HG03469 (cell line): ENCODE data around the gene COX19.
A peak's percentile ranks its signal among the peaks of the same experiment; 100 is the strongest.

ENCODE experiments used
- ATAC-seq: cut with Tn5 transposase; IDR thresholded peaks from one replicate; pipeline ENCODE4 v1.9.1; 2021; ENCODE audit warnings: mild to moderate bottlenecking, moderate library complexity, moderate number of reproducible peaks; ENCODE audit not compliant: unreplicated experiment

Gene COX19, protein sequence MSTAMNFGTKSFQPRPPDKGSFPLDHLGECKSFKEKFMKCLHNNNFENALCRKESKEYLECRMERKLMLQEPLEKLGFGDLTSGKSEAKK

DNA sequence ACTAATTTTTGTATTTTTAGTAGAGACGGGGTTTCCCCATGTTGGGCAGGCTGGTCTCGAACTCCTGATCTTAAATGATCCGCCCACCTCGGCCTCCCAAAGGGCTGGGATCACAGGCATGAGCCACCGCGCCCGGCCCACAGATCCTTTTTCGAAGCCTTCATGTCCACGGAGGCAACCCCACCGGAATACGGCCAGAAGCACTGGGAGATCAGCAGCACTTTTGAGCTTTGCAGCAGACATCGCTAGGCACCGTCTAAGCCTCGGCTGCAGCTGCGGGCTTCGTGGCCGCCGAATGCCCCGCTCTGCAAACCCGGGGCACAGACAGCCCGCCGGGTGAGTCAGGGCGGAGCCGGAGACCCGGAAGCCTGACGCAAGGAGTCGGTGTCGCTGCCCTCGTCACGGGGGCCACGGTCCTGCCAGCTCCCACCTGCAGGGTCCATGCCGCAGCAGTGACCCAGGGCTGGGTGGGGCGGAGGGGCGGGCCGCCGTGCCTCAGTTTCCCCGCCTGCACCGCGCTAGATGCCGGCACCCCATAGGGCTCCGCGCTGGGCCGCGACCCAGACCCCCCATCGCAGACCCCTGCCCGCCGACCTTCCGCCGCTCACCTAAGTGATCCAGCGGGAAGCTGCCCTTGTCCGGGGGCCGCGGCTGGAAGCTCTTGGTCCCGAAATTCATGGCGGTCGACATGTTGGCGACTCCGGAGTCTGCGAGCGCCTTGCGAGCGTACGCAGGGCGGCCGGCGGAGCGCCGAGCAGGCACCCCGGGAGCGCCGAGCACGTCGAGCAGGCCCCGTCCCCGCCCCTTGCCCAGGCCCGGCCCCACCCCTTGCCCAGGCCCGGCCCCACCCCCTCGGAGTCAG lies at the start of gene COX19:
Gene COX19, minus strand, starts transcription at position 730 of the 862 bp plus-strand sequence. Its CDS starts 40 bp downstream, at position 690.
- ATAC-seq, result peak; percentile 35

DNA sequence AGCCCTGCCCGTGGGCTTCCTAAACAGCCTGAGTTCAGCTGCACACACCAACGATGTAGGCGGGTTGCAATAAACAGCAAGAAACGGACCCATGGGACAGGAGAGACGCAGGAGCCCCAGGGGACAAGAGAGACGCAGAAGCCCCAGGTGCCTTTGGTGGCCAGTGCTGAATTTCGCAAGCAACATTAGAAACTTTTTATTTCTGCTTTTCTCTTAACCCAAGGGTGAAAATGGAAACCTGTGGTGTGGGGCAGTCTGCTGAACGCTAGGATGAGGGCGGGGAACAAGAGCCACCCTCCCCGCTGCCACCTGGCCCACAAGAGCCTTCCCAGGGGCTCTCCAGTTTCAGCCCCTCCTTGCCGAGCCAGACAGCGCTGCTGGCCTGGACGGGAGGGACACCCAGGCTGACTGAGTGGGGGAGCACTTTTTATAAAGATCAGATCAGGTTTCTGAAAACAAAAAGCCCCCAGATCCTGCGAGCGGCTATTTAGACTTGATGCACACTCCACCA lies 49.0 kb upstream of the COX19 start:
- peak; percentile 33 for ATAC-seq

DNA sequence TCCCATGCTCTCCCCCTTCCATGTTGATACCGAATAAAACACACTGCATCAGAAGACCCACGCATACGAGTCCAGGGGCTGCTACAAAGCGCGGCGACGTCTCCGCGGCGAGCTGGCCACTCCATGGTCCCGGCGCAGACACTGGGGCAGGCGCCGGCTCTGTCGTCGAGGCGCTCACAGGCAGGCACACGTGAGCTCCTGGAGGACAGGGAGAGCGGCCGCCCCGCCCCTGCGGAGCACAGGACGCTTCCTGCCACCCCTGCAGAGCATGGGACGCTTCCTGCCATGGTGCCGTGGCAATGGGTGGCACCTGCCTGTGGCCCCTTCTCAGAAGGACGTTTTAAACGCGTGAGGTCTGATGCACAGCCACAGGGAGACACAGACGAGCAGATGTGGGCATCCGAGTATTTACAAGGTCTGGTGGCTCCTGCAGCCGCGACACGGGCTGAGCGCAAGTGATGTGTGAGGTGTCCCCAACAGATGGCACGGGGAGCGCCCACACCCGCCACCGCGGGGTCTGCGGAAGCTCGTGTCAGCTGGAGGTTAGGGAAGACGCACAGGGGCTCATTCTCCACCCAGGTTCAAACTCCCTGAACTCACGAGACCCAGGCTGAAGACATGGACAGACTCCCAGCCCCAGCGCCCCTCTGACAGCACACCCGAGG lies 47.6 kb upstream of the COX19 start:
- no peak for ATAC-seq

DNA sequence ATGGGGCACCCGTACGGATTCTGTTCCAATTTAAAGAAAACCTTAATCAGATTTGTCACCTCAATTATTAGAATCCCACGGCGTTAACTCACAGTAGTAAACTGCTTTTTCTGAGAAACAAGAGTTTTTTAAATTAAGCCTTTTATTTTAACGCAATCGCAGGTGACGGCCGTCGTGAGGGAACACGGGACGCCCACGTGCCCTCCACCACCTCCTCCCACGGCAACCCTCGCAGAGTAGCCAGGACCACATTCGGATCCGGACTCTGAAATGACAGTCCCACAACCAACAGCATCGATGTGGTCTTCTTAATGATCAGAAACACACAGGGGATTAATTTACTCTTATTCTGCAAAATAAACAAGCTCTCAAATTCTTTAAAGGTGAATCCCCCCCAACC lies 47.0 kb upstream of the COX19 start:
- no peak for ATAC-seq

DNA sequence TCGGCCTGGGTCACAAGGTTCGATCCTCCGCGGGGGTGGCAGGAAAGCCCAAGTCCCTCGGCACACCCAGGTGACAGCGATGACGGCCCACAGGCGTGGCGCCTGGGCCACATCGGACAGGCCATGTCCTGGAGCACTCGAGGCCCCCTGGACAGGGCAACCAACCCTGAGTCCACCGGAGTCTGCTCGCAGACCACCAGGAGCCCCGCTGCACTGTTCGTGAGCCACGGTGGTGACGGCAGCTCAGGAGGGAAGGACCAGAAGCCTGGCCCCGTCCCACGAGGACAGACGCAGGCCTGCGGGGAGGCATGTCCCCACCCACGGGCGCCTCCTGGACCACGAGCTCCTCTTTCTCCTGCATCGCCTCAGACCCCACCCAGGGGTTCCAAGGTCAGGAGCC lies 46.6 kb upstream of the COX19 start:
- ATAC-seq, result no peak

DNA sequence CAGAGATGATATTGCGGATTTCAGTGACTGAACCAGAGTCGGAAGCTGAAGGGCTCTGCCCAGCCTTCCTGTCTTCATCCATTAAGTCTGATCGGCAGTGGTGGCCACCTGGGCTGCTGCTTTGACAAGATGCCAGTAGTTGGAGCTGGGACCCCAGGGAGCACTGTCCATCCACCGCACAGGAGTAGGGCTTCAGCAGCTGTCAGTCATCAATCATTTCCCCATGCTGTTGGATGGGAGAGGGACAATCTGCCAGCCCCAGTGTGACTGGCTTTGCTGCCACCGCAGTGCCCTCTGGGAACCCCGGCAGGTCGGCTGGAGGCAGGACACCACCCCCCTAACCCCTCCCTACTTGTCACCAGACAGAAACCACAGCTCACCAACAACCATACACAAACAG lies 46.0 kb upstream of the COX19 start:
- ATAC-seq, result no peak

DNA sequence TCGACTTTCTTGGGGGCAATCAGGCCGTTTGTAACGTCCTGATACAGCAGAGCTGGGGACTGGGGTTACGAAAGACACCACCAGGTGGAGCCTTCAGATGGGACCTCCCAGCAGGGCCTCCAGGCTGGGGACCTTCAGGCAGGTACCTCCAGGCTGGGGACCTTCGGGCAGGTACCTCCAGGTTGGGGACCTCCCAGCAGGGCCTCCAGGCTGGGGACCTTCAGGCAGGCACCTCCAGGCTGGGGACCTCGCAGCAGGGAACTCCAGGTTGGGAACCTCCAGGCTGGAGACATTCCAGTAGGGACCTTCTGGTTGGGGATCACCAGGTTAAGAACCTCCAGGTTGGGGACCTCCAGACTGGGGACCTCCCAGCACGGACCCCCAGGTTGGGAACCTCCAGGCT lies 45.5 kb upstream of the COX19 start:
- no peak for ATAC-seq

DNA sequence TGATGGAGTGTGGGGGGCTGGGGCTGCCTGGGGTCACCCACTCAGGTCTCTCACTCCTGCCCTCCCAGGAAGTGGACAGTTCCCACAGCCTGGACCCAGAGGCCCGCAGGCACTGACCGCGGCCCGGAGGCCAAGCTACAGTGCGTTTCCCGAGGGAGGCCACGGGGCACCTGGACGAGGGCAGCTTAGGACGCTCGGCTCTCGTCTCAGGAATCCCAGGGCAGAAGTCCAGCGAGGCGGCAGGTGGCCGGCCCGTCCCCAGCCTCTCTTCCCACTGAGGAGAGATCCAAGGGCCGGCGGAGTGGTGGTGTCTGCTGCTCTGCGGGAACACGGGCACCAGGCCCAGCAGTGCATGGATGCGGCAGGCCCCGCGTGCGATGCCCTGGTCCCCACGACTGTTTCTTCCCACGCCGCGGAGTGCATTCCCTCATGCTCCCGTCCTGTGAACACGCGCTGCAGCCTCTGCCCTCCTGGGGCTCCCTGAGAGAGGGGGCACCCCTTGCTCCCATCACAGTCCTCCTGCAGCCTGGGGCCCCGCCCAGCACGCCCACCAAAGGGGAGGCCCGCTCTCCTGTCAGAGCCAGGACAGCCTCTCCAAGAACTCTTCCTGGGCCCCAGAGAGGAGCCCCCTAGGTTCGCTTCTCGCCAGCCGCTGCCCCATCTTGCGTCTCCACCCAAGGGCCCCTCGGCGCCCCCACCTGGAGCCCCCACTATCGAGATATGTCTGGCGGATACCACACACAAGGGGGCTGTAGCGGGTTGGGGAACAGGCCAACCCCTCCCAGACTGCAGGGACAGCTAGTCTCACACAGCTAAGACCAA lies 44.7 kb upstream of the COX19 start:
- ATAC-seq, result no peak

DNA sequence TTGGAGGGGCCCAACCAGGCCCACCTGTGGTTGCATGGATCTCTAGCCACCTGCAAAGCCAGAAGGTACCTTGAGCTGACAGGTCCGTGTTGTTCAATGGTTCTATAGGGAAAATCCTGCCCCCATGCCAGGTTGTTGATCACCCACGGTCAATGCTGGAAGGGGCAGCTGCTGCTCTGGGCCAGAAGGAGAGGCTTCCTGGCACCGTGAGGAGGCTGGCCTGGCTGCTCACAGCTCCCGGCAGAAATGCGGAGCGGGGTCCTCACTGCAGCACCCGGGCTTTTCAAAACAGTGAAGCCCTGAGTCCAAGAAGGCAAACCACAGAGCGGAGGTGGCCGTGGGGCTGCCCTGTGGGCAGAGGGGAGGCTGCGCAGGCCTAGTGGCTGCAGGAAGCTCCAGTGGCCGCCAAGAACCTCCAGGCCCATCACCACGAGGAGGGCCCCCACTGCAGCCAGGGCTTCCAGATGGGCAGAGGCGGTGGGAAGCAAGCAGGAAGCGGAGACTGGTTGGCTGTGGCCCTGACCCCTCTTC lies 44.0 kb upstream of the COX19 start:
- ATAC-seq, result no peak

DNA sequence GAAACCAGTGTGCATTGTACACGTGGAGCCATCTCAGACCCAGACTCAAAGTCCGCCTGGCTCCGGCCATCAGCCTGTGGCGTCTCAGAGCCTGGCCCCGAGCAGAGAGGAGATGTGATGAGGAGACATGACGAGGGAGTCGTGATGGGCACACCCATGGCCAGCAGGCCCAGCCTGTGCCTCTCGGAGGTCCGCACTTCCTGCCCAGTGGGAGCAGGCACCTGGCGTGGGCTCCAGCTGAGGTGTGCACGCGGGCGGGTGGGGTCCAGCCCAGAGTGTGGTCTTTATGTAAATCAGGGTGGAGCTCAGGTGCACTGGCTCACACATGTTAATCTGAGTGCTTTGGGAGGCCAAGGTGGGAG lies 43.0 kb upstream of the COX19 start:
- no peak for ATAC-seq

DNA sequence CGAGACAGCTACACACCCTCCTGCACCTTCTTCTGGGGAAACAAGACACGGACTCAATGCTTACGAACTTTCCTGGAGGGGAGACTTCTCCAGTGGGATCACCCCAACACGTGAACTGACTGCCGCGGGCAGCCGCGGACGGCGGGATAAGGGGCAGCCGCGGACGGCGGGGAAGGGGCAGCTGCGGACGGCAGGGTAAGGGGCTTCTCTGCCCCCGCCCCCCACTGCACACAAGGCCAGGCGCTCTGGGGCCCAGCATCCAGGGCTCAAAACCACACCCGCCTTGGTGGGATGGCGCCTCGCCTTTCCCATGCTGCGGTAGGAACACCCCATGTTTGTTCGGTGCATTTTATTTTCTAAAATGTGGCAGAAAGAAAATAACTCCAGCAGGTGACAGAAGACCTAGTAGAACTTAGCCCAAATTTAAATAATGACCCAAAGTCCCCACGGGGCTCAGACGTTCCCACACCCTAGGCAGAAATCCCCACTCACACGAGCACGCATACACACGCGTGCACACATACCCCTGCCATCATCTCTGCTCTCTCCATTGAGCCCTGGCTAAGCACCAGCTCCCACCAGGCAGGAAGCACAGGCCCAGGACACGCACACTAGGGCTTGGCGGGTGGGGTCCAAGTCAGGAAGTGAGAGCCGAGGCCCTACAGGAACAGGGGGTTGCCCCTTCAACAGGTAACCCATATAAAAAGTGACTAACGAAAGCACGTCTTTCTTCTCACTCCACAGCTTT lies 42.4 kb upstream of the COX19 start:
- ATAC-seq, result no peak

DNA sequence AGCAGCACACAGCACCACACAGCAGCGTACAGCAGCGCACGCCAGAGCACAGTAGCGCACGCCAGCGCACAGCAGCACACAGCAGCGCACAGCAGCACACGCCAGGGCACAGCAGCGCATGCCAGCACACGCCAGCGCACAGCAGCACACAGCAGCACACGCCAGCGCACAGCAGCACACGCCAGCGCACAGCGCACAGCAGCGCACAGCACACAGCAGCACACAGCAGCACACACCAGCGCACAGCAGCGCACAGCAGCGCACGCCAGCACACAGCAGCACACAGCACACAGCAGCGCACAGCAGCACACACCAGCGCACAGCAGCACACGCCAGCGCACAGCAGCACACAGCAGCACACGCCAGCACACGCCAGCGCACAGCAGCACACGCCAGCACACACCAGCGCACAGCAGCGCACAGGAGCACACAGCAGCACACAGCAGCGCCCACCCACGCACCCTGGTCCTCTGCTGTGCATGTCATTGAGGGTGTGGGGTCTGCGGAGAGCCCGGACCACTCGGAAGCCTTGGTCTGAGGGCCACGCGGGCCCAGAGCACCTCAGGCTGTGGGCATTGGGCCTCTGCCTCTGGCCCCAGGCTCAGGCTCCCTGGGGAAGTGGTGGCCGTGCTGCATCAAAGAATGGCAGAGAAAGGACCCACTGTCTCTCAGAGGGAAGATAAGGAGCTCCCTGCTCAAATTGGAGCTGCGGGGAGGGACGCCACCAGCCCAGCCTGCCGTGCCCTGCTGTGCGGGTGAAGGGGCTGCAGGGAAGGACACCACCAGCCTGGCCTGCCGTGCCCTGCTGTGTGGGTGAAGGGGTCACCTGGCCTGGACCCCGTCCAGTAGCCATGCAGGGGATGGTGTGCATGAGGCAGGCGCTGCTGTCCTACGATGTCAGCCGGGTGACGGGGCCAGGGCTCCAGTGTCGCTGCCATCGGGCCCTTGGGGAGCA lies 41.5 kb upstream of the COX19 start:
- no peak for ATAC-seq

DNA sequence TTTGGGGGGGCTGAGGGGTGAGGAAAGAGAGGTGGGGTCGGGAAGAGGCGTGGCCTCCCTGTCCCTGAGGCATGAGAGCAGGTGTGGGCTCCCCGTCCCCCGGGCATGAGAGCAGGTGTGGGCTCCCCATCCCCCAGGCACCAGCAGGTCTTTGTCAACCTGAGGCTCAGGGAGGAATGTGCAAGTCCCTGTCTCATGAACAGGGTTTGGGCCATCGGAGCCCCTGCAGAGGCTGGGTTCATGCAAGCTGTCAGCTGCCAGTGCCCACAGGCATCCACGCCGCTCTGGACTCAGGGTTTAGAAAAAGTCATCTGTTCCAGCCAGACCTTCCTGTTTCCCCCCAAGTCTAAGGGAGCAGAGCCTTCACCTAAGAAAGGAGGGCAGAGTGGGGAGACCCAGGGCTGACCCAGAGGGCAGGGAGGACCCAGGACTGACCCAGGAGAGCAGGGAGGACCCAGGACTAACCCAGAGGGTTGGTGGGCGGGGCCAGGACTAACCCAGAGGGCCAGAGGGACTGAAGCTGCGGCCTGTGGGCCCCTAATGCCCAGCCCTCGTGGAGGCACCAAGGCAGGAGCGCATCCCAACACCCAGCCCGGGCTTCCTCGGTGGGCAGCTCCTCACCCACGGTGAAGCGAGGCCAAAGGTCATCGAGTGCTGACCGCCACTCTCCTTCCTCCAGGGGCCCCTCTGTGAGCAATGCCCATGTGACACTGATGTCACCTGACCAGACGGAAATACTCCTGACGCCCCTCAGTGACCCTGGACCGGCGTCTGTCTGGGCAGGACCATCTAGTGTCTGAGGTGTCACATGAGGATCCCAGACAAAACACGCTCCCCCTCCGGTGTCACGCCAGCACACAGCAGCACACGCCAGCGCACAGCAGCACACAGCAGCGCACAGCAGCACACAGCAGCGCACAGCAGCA lies 40.1 kb upstream of the COX19 start:
- no peak for ATAC-seq

DNA sequence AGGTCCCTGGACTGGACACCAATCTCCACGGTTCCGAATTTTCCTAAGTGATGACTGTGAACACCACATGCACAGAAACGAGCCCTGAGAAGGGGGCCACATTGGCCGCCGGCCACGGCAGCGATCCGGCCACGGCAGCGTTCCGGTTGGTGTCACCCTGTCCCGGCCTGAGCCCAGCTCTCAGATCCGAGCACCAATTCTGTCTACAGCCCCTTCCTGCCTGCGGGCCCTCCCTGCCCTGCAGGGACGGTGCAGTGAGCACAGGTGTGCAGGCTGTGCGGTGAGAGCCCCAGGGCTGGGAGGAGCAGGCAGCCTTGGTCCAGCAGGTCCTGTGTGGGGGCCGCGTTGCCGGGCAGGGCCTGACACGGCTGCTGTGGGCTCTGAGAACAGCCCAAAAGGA lies 39.3 kb upstream of the COX19 start:
- ATAC-seq, result no peak

DNA sequence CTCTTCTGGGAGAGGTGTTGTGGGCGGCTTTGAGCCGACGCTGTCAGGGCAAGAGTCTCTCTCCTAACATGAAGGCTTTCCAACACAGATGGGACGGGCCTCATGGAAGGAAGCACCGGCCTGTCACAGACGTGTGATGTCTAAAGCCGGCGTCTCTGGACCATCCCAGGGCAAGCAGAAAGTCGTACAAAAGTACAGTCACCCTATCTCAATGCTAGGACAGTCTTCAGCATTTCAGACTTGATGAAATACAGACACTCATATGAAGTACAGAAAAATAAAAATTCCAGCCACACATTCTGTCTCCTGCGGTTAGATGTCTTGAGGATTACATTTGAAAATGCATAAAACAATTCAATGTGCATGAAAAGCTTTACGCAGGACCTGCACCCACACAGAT lies 38.2 kb upstream of the COX19 start:
- ATAC-seq, result no peak

DNA sequence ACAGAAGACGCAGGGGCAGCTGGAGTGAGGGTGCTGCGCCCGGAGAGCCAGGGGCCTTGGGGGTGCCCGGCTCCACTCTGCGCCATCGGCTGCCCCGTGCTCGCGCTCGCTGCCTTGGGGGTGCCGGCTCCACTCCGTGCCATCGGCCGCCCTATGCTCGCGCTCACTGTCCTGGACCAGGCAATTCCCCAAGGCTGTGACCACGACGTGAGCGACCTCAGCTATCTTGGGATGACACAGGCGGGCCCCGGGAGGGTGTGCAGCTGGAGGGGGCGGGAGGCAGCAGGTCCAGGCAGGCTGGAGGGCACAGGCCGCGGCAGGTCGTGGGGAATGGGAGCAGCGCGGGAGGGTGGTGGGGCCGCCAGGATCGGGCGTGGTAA lies 37.4 kb upstream of the COX19 start:
- ATAC-seq, result no peak

DNA sequence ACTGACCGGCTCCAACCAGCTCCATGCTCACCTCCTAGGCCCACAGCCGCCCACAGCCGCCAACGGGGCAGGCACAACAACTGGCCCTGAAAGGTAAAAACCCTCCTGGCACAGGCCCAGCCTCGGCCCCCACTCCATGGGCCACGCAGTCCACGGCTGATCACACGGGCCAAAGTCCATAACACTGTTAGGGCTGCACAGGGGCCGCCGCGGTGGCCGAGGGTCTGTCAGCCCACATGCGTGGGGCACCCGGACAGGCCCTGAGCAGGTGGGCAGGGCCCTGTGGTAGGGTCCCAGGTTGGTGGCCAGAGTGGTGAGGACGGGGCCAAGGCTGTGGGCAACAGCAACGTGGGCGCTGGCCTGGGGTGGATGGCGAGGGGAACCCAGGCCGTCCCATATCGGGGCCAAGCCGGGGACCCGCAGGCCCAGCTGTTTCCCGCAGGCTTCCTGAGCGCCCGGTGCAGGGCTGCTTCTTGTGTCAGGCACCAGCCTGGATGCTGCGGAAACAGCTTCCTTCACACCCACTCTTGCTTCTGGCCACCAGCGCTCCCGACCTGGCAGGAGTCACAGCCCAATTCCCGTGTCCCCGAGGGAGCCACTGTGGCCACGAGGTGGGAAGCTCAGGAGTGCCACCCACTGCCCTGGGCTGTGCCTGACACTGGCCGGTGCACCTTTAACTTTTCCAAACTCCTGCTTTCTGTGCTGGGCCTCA lies 36.8 kb upstream of the COX19 start:
- ATAC-seq, result no peak
